Large intestine (tissue), 3 donors: Measurements from ENCODE around the gene TMEM120B. TPM values are rescaled to one million over a fixed set of nuclear protein-coding genes. Genes with fewer than 3 reads are reported as not detected.

Source experiments
- DNase-seq, 2 donors: peaks; one replicate each; pipeline versions ENCODE4 v3.0.0 to v3.0.0-alpha.2; 2013
- H3K27ac ChIP-seq: one replicate; pipeline ENCODE4 v1.5.1; 2013; ENCODE audit warnings: low read length
- H3K27me3 ChIP-seq: 2 replicates; pipeline ENCODE4 v1.6.1; 2013; ENCODE audit warnings: low read length; ENCODE audit not compliant: control insufficient read depth, insufficient read depth
- H3K36me3 ChIP-seq: 2 replicates; pipeline ENCODE4 v1.6.1; 2013; ENCODE audit warnings: low read length; ENCODE audit not compliant: control insufficient read depth, insufficient read depth
- H3K4me1 ChIP-seq: one replicate; pipeline ENCODE4 v1.6.1; 2013; ENCODE audit warnings: low read length; ENCODE audit not compliant: control insufficient read depth, insufficient read depth
- H3K4me3 ChIP-seq: one replicate; pipeline ENCODE4 v1.5.1; 2013; ENCODE audit warnings: low read length
- H3K9me3 ChIP-seq: one replicate; pipeline ENCODE4 v1.6.1; 2013; ENCODE audit warnings: mild to moderate bottlenecking, low read depth, low read length, moderate library complexity; ENCODE audit not compliant: control insufficient read depth
- WGBS: methylation state at CpG from one replicate; pipeline ENCODE4 v1.1.5; 2013; ENCODE audit warnings: low lambda C conversion rate; ENCODE audit not compliant: insufficient coverage; 5-methylcytosine and 5-hydroxymethylcytosine counted together
- polyA plus RNA-seq: library from polyadenylated mRNA; unstranded; fragments of 120-200 nt; gene quantifications from one replicate; pipeline ENCODE4 v1.2.1, GENCODE V29; 2013

The TMEM120B gene
- polyA plus RNA-seq, 1 donor = 14.9 TPM

DNA sequence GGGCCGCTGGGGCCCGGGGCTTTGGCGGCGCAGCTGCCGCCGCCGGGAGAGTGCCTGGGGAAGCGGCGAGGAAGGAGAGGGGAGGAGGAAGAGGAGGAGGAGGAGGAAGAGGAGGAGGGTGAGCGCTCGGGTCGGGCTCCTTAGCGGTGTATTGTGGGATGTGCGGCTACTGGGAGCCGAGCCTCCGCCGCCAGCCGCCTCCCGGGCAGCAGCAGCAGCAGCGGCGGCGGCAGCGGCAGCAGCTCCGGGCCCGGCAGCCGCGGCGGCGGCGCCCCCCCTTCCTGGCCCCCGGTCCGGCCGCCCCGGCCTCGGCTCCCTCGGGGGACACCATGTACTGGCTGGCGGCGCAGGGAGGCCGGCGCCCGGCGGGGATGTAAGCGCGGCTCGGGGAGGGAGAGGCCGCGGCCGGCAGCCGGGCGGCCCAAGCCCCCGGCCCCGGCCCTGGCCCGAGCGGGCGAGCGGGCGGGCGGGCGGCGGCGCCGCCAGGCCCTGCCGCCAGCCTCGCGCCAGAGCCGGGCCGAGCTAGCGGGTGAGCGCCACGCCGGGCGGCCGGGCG is 91.4 kb downstream of the TMEM120B start, which contains the start of gene SETD1B:
Gene SETD1B (plus strand): TSS at position 149 of the 556 bp plus-strand sequence. CDS start 729 bp downstream, outside the sequence.
- Histone ChIP-seq H3K27ac (peak within 1 kb of the TSS; percentile 98), H3K36me3 (peaks cover 14% of the 10 kb centered on the region), H3K4me3 (peak within 1 kb of the TSS; percentile 64), H3K4me1 (peaks cover 22% of the 10 kb centered on the region), H3K27me3 (no peaks in the 10 kb centered on the region), H3K9me3 (peaks cover 3% of the 10 kb centered on the region)
- no CpG with 5 or more reads among the region's 74 CpGs for WGBS
- peak in 1 of 2 donors; percentile 75 for DNase-seq

DNA sequence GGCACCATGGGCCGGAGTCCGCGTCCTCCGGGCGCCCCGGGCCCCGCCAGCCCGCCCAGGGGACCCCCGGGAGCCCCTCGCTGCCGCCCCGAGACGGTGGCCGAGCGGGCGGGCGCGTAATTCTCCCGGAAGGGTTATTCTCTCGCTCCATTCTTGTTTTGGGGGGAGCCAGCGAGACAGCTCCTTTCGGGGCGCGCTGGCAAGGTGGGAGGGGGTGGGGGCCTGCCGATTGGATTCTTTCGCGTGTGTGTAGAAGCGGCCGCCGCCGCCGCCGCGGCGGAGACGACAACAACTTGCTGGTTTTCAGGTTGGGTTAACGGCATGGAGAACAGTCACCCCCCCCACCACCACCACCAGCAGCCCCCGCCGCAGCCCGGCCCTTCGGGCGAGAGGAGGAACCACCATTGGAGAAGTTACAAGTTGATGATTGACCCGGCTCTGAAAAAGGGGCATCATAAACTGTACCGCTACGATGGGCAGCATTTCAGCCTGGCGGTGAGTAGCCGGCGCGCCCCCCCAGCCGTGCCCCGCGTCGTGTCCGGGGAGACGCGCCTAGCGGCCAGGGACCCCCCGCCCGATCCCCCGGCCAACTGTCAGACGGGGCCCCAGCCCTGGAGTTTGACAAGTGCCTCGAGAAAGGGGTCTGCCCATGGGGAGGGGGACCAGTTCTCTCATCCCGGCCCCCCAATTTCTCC is 92.0 kb downstream of the TMEM120B start:
- Histone ChIP-seq H3K4me1 (peaks cover 18% of the 10 kb centered on the region), H3K27ac (peak overlapping the region; percentile 41), H3K4me3 (peak overlapping the region; percentile 64), H3K36me3 (peaks cover 20% of the 10 kb centered on the region), H3K27me3 (no peaks in the 10 kb centered on the region), H3K9me3 (peaks cover 3% of the 10 kb centered on the region)
- no CpG with 5 or more reads among the region's 63 CpGs for WGBS
- peak in 1 of 2 donors; percentile 76 for DNase-seq

DNA sequence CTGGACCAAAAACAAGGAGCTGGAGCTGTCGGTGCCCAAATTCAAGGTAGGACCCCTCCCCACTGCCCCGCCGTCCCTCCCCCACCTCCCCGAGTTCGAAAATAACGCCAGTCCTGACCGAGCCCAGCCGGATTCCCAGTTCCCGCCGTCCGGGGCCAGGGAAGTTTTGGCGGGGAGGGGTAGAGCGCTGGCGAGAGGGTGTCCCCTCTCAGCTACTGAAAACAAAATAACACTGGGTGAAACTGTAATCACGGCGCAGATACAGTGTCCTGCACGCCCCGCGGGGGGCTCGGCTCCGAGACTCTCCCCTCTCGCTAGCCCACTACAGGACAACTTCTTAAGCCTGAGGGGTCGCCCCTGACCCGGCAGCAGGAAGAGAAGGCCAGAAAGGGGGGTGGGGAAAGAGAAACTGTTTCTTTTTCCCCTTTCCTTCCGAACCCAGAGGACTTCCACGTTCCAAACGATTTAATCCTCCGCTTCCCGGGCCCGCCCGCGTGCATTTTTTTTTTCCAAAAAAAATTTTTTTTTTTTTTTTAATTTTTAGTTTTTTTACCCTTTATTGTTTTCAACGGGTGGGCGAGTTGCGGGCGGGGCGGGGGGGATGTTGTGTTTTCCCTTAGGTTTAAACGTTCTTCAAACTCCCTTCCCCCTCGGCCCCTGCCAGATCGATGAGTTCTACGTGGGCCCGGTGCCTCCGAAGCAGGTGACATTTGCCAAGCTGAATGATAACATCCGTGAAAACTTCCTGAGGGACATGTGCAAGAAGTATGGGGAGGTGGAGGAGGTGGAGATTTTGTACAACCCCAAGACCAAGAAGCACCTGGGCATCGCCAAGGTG is 92.8 kb downstream of the TMEM120B start:
- Histone ChIP-seq H3K4me3 (peak overlapping the region; percentile 64), H3K4me1 (peaks cover 18% of the 10 kb centered on the region), H3K27ac (peak overlapping the region; percentile 41), H3K9me3 (peaks cover 3% of the 10 kb centered on the region), H3K27me3 (no peaks in the 10 kb centered on the region), H3K36me3 (peaks cover 28% of the 10 kb centered on the region)
- WGBS = 0% methylated on average over 3 of the region's 45 CpGs
- DNase-seq = peak in 1 of 2 donors; percentile 63

DNA sequence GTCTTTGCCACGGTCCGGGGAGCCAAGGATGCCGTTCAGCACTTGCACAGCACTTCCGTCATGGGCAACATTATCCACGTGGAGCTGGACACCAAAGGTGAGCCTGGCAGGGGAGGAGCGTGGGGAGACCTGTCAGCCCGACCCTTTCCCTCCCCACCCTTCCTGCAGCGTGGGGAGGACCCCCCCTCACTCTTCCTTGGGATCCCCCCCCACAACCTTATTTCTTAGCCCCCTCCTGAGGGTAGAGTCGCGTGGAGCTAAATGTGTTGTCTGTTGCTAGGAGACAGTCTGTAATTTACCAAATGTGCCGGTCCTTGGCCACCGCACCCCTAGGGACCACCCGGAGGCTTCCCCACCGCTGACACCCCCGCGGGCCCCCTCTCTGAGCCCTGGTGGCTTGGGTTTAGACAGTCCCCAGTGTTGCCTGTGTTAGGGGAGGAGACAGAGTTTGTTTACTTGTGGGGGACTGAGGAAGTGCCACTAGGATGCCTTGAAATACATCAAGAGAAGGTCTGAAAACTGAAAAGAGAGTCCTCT is 93.5 kb downstream of the TMEM120B start:
- peak overlapping the region; percentile 64 for H3K4me3 ChIP-seq
- peak in 1 of 2 donors; percentile 44 for DNase-seq
- H3K36me3 ChIP-seq = peaks cover 35% of the 10 kb centered on the region
- no CpG with 5 or more reads among the region's 16 CpGs for WGBS
- peaks cover 24% of the 10 kb centered on the region for H3K4me1 ChIP-seq
- H3K27me3 ChIP-seq = no peaks in the 10 kb centered on the region
- H3K9me3 ChIP-seq = no peaks in the 10 kb centered on the region
- peak overlapping the region; percentile 34 for H3K27ac ChIP-seq

DNA sequence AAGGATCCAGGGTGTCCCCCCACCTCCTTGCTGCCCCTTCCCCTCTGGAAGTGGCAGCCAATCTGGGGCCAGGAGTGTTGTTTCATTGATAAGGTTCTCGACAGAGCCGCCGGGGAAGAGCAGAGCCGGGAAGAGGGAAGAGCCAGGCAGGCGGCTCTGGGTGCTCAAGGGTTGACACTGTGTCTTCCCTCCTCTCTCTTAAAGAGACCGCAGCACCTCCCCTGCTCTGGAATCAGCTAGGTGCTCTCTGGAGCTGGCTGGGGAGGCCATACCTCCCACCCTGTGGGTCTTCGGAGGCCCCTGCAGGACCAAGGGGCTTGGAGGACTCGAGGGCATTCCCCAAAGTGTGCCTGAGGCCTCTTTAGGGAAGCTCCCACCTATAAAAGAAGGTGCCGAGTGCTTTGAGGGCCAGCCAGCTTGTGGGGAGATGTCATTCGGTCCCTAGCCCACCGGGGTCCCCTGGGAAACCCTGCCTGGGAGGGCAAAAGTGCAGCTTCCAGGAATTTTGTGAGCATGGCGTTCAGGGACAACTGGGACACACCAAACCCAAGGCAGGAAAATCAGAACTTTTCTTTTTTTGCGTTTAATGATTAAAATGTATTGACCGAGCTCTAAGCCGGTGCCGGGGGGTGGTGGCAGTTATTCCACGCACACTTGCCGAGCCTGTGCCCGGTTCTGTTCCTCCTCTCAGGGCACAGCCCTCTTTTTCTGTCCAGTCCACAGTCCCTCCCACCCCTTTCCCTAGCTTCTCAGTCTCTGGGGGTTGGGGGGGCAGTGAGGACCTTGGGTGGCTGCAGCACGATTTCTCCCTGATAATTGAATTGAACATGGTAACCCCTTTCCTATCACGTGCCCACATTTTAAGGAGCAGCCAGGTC is 94.2 kb downstream of the TMEM120B start:
- peaks cover 31% of the 10 kb centered on the region for H3K4me1 ChIP-seq
- peaks cover 42% of the 10 kb centered on the region for H3K36me3 ChIP-seq
- DNase-seq = peak in 1 of 2 donors; percentile 57
- WGBS = 28% methylated on average over 2 of the region's 21 CpGs
- H3K27ac ChIP-seq = peak overlapping the region; percentile 34
- H3K9me3 ChIP-seq = no peaks in the 10 kb centered on the region
- no peaks in the 10 kb centered on the region for H3K27me3 ChIP-seq
- H3K4me3 ChIP-seq = peak overlapping the region; percentile 64

DNA sequence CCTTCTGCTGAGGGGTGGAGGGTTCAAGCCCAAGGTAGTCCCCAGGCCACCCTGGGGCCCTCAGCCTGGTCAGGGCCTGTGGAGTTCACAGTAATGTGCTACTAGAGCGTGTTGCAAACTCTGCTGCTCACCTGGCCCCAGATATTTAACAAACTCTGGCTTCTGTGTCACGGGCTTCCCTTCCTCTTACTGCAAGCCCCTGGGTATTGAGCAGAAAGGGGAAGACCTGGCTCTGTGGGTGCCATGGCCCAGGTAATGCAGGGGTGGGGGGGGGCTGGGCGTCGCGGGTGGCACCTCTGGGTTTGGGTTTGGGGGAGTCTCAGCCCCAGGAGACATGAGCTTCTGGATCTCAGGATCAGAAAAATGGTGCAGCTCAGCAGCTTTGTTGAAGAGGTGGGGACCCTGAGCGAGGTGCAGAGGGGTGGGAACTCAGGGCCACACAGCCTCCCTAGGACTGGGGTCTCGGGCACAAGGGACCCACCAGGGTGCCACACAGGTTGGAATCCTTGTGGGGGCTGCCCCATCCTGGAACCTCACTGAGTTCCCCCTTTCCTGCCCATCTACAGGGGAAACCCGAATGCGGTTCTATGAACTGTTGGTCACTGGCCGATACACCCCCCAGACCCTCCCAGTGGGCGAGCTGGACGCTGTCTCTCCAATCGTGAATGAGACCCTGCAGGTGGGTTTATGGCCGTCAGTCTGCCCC is 95.2 kb downstream of the TMEM120B start:
- DNase-seq = no peak
- Histone ChIP-seq H3K4me1 (peaks cover 35% of the 10 kb centered on the region), H3K9me3 (no peaks in the 10 kb centered on the region), H3K27me3 (no peaks in the 10 kb centered on the region), H3K27ac (no peak overlapping the region), H3K4me3 (no peak overlapping the region), H3K36me3 (peaks cover 42% of the 10 kb centered on the region)
- WGBS = no CpG with 5 or more reads among the region's 14 CpGs

DNA sequence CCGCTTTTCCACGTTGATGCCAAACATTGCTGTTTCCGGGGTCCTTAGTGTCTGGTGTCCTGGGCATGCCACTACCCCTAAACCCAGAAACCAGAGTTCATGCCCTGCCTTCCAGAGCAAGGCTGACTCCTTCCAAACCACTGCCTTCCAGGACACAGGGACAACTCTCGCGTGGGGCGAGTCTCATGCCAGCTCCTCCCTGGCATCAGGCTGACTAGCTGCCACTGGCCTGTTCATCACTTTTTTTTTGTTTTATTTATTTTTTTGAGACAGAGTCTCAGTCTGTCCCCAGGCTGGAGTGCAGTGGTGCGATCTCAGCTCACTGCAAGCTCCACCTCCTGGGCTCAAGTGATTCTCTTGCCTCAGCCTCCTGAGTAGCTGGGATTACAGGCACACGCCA is 96.1 kb downstream of the TMEM120B start:
- no peaks in the 10 kb centered on the region for H3K9me3 ChIP-seq
- no peak for DNase-seq
- no peaks in the 10 kb centered on the region for H3K27me3 ChIP-seq
- H3K27ac ChIP-seq = no peak overlapping the region
- no peak overlapping the region for H3K4me3 ChIP-seq
- 100% methylated on average over 2 of the region's 8 CpGs for WGBS
- H3K4me1 ChIP-seq = peaks cover 37% of the 10 kb centered on the region
- H3K36me3 ChIP-seq = peaks cover 43% of the 10 kb centered on the region

DNA sequence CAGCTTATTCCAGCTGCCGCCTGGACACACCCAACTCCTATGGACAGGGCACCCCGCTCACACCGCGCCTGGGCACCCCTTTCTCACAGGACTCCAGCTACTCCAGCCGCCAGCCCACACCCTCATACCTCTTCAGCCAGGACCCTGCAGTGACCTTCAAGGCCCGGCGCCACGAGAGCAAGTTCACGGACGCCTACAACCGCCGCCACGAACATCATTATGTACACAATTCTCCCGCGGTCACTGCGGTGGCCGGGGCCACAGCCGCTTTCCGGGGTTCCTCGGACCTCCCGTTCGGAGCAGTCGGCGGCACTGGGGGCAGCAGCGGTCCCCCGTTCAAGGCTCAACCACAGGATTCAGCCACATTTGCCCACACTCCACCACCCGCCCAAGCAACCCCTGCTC is 97.2 kb downstream of the TMEM120B start:
- Histone ChIP-seq H3K27ac (no peak overlapping the region), H3K27me3 (no peaks in the 10 kb centered on the region), H3K36me3 (peaks cover 51% of the 10 kb centered on the region), H3K9me3 (no peaks in the 10 kb centered on the region), H3K4me1 (peaks cover 37% of the 10 kb centered on the region), H3K4me3 (no peak overlapping the region)
- no CpG with 5 or more reads among the region's 27 CpGs for WGBS
- no peak for DNase-seq

DNA sequence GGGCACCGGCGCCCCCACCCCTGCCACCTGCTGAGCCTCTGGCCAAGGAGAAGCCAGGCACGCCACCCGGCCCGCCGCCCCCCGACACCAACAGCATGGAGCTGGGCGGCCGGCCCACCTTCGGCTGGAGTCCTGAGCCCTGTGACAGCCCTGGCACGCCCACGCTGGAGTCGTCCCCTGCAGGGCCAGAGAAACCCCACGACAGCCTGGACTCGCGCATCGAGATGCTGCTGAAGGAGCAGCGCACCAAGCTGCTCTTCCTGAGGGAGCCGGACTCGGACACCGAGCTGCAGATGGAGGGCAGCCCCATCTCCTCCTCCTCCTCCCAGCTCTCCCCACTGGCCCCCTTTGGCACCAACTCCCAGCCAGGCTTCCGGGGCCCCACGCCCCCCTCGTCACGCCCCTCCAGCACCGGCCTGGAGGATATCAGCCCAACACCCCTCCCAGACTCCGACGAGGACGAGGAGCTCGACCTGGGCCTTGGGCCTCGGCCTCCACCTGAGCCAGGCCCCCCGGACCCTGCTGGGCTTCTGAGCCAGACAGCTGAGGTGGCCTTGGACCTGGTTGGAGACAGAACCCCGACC is 97.8 kb downstream of the TMEM120B start:
- no CpG with 5 or more reads among the region's 33 CpGs for WGBS
- DNase-seq = no peak
- Histone ChIP-seq H3K27me3 (no peaks in the 10 kb centered on the region), H3K9me3 (no peaks in the 10 kb centered on the region), H3K36me3 (peaks cover 57% of the 10 kb centered on the region), H3K27ac (no peak overlapping the region), H3K4me3 (no peak overlapping the region), H3K4me1 (peaks cover 37% of the 10 kb centered on the region)
